Measurements from ENCODE around the gene MAP2. TPM values are rescaled to one million over a fixed set of nuclear protein-coding genes. Genes with fewer than 3 reads are reported as not detected.

The MAP2 gene
- total RNA-seq, 2 experiments from 2014 or later = 0.10 TPM; not detected in 1

GRCh38 chr2:209636076-209636475 lies 212.2 kb downstream of the MAP2 start:
- Histone ChIP-seq H2AFZ (ENCODE audit: low read length) (no peak overlapping the region), H3K9me2 (ENCODE audit: insufficient read depth, low read length) (no peaks in the 10 kb centered on the region), H3K4me3 (ENCODE audit: low read depth, low read length, poor library complexity, severe bottlenecking) (no peak overlapping the region), H3K9me3 (ENCODE audit: low read length) (no peaks in the 10 kb centered on the region), H3K4me1 (ENCODE audit: insufficient read depth, low read length, poor library complexity, severe bottlenecking) (no peaks in the 10 kb centered on the region), H4K20me1 (ENCODE audit: insufficient read depth, low read length) (no peaks in the 10 kb centered on the region), H3K36me3 (ENCODE audit: insufficient read depth, low read length) (no peaks in the 10 kb centered on the region), H3K27ac (ENCODE audit: low read depth, low read length, poor library complexity, severe bottlenecking) (no peak overlapping the region), H3K4me2 (ENCODE audit: low read length) (no peak overlapping the region), H3K79me2 (ENCODE audit: insufficient read depth, low read depth, low read length) (no peaks in the 10 kb centered on the region)
- ChIA-PET POLR2A (no interaction called here), CTCF (ENCODE audit: unreplicated experiment) (no interaction called here)
- TF ChIP-seq, protein P1, sequence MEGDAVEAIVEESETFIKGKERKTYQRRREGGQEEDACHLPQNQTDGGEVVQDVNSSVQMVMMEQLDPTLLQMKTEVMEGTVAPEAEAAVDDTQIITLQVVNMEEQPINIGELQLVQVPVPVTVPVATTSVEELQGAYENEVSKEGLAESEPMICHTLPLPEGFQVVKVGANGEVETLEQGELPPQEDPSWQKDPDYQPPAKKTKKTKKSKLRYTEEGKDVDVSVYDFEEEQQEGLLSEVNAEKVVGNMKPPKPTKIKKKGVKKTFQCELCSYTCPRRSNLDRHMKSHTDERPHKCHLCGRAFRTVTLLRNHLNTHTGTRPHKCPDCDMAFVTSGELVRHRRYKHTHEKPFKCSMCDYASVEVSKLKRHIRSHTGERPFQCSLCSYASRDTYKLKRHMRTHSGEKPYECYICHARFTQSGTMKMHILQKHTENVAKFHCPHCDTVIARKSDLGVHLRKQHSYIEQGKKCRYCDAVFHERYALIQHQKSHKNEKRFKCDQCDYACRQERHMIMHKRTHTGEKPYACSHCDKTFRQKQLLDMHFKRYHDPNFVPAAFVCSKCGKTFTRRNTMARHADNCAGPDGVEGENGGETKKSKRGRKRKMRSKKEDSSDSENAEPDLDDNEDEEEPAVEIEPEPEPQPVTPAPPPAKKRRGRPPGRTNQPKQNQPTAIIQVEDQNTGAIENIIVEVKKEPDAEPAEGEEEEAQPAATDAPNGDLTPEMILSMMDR (conservative IDR thresholded peaks at IDR 0.05; ENCODE audit: low read length) = no peak
- TF ChIP-seq EZH2phosphoT487 (IDR thresholded peaks at IDR 0.05; ENCODE audit: borderline replicate concordance, low read depth, low read length) = no peak
- no peak for DNase-seq (ENCODE audit: low spot score)
- intact Hi-C loops (cut with micrococcal nuclease; ENCODE audit: unreplicated experiment) = no loop called here
- no TSS peak for BruUV-seq (replicated peaks)

DNA sequence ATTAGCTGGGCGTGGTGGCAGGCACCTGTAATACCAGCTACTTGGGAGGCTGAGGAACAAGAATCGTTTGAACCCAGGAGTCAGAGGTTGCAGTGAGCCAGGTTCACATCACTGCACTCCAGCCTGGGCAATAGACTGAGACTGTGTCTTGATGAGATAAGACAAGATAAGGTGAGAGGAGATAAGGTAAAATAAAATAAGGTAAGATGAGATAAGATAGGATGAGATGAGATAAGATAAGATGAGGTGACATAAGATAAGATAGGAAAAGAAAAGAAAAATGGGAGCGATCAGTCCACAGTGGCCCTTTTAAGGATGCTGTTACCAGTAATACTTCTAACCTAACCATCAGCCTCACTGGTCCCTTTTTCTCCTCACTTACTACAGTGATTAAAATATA lies 213.4 kb downstream of the MAP2 start:
- Histone ChIP-seq H3K4me3 (ENCODE audit: low read depth, low read length, poor library complexity, severe bottlenecking) (no peak overlapping the region), H3K9me3 (ENCODE audit: low read length) (no peaks in the 10 kb centered on the region), H2AFZ (ENCODE audit: low read length) (no peak overlapping the region), H3K27ac (ENCODE audit: low read depth, low read length, poor library complexity, severe bottlenecking) (no peak overlapping the region), H3K4me2 (ENCODE audit: low read length) (no peak overlapping the region), H3K4me1 (ENCODE audit: insufficient read depth, low read length, poor library complexity, severe bottlenecking) (no peaks in the 10 kb centered on the region), H4K20me1 (ENCODE audit: insufficient read depth, low read length) (no peaks in the 10 kb centered on the region), H3K36me3 (ENCODE audit: insufficient read depth, low read length) (no peaks in the 10 kb centered on the region), H3K79me2 (ENCODE audit: insufficient read depth, low read depth, low read length) (no peaks in the 10 kb centered on the region), H3K9me2 (ENCODE audit: insufficient read depth, low read length) (no peaks in the 10 kb centered on the region)
- TF ChIP-seq, protein P1 (conservative IDR thresholded peaks at IDR 0.05; ENCODE audit: low read length) = no peak
- TF ChIP-seq EZH2phosphoT487 (IDR thresholded peaks at IDR 0.05; ENCODE audit: borderline replicate concordance, low read depth, low read length) = no peak
- BruUV-seq (replicated peaks) = no TSS peak
- intact Hi-C loops (cut with micrococcal nuclease; ENCODE audit: unreplicated experiment) = no loop called here
- DNase-seq (ENCODE audit: low spot score) = no peak
- POLR2A ChIA-PET = interaction anchor here (0.7 to 0.8 kb wide), 2 partner anchors 10 to 1959 kb away, joined by 3 read pairs; no protein-coding TSS in a partner anchor
- CTCF ChIA-PET (ENCODE audit: unreplicated experiment) = no interaction called here

GRCh38 chr2:209638346-209638745 lies 214.5 kb downstream of the MAP2 start:
- Histone ChIP-seq H3K9me3 (ENCODE audit: low read length) (no peaks in the 10 kb centered on the region), H3K27ac (ENCODE audit: low read depth, low read length, poor library complexity, severe bottlenecking) (no peak overlapping the region), H3K79me2 (ENCODE audit: insufficient read depth, low read depth, low read length) (no peaks in the 10 kb centered on the region), H3K36me3 (ENCODE audit: insufficient read depth, low read length) (no peaks in the 10 kb centered on the region), H3K4me2 (ENCODE audit: low read length) (no peak overlapping the region), H3K4me1 (ENCODE audit: insufficient read depth, low read length, poor library complexity, severe bottlenecking) (no peaks in the 10 kb centered on the region), H4K20me1 (ENCODE audit: insufficient read depth, low read length) (no peaks in the 10 kb centered on the region), H3K9me2 (ENCODE audit: insufficient read depth, low read length) (no peaks in the 10 kb centered on the region), H3K4me3 (ENCODE audit: low read depth, low read length, poor library complexity, severe bottlenecking) (no peak overlapping the region), H2AFZ (ENCODE audit: low read length) (no peak overlapping the region)
- ChIA-PET CTCF (ENCODE audit: unreplicated experiment) (no interaction called here), POLR2A (no interaction called here)
- no TSS peak for BruUV-seq (replicated peaks)
- TF ChIP-seq EZH2phosphoT487 (IDR thresholded peaks at IDR 0.05; ENCODE audit: borderline replicate concordance, low read depth, low read length) = no peak
- TF ChIP-seq, protein P1 (conservative IDR thresholded peaks at IDR 0.05; ENCODE audit: low read length) = no peak
- no peak for DNase-seq (ENCODE audit: low spot score)
- intact Hi-C loops (cut with micrococcal nuclease; ENCODE audit: unreplicated experiment) = no loop called here

Measured in OCI-LY7 (cell line).